IMR-90 (cell line): ENCODE measurements around the gene CAMTA1. TPM values are rescaled to one million over a fixed set of nuclear protein-coding genes. Genes with fewer than 3 reads are reported as not detected.

Source experiments
- ATAC-seq: fragments of 200-7000 bp; cut with Tn5 transposase; 2 replicates; pipeline ENCODE4 v1.9.1; 2020; ENCODE audit warnings: low read depth, mild to moderate bottlenecking, moderate library complexity
- BruUV-seq: library from RNA; stranded (reverse); fragments of 400-500 nt; replicated peaks from 2 replicates; lab custom pipeline; 2021; lab: Mats Ljungman, UMichigan
- CTCF ChIA-PET: fragments of 300-600 bp; formaldehyde crosslinking; extraction: SDS; loops from one replicate; lab custom pipeline; 2021; ENCODE audit warnings: antibody characterized with exemption; lab: Yijun Ruan, JAX
- POLR2A ChIA-PET: fragments of 300-600 bp; sonication (Branson Sonifier 250); formaldehyde crosslinking; loops from one replicate; lab custom pipeline; 2022; ENCODE audit warnings: antibody characterized with exemption; ENCODE audit not compliant: unreplicated experiment; lab: Charles Lee
- DNase-seq: peaks from one replicate; pipeline ENCODE4 v3.0.0; 2013
- H2AFZ ChIP-seq: replicated peaks from 2 replicates; pipeline ENCODE3; 2013; ENCODE audit warnings: low read length, mild to moderate bottlenecking; ENCODE audit not compliant: poor library complexity
- H2AK5ac ChIP-seq: 2 replicates; pipeline ENCODE4 v1.6.1; 2013; ENCODE audit warnings: low read depth, low read length, inconsistent platforms
- H2AK9ac ChIP-seq: replicated peaks from 2 replicates; pipeline ENCODE3; 2013; ENCODE audit warnings: mild to moderate bottlenecking, low read depth, low read length, moderate library complexity; ENCODE audit not compliant: poor library complexity
- H2BK120ac ChIP-seq: 2 replicates; pipeline ENCODE4 v1.6.1; 2013; ENCODE audit warnings: low read depth, low read length, inconsistent platforms
- H2BK15ac ChIP-seq: 3 replicates; pipeline ENCODE4 v1.6.1; 2013; ENCODE audit warnings: low read depth, low read length, inconsistent platforms
- H2BK20ac ChIP-seq: 2 replicates; pipeline ENCODE4 v1.6.1; 2013; ENCODE audit warnings: low read depth, mild to moderate bottlenecking, inconsistent platforms, low read length, moderate library complexity
- H2BK5ac ChIP-seq: 2 replicates; pipeline ENCODE4 v1.6.1; 2013; ENCODE audit warnings: mild to moderate bottlenecking, low read depth, low read length, inconsistent platforms; ENCODE audit not compliant: poor library complexity, severe bottlenecking
- H3K14ac ChIP-seq: replicated peaks from 2 replicates; pipeline ENCODE4 v1.6.1; 2013; ENCODE audit warnings: low read depth, low read length, inconsistent platforms
- H3K18ac ChIP-seq: 2 replicates; pipeline ENCODE4 v1.6.1; 2013; ENCODE audit warnings: low read depth, low read length, control low read depth
- H3K23ac ChIP-seq: 2 replicates; pipeline ENCODE4 v1.6.1; 2013; ENCODE audit warnings: low read depth, low read length, inconsistent platforms
- H3K27ac ChIP-seq: 2 replicates; pipeline ENCODE4 v1.5.1; 2013; ENCODE audit warnings: mild to moderate bottlenecking, control low read depth, low read length; ENCODE audit not compliant: insufficient read depth
- H3K27me3 ChIP-seq: 2 replicates; pipeline ENCODE4 v1.6.1; 2013; ENCODE audit warnings: low read length; ENCODE audit not compliant: control insufficient read depth, insufficient read depth
- H3K36me3 ChIP-seq: 2 replicates; pipeline ENCODE4 v1.6.1; 2013; ENCODE audit warnings: low read length, mixed read lengths; ENCODE audit not compliant: control insufficient read depth, insufficient read depth
- H3K4ac ChIP-seq: 2 replicates; pipeline ENCODE4 v1.6.1; 2013; ENCODE audit warnings: low read depth, low read length, inconsistent platforms
- H3K4me1 ChIP-seq: 2 replicates; pipeline ENCODE4 v1.6.1; 2013; ENCODE audit warnings: low read length, mixed read lengths; ENCODE audit not compliant: control insufficient read depth, insufficient read depth
- H3K4me2 ChIP-seq: 2 replicates; pipeline ENCODE4 v1.6.1; 2013; ENCODE audit warnings: low read depth, mild to moderate bottlenecking, control low read depth, low read length, moderate library complexity
- H3K4me3 ChIP-seq: 2 replicates; pipeline ENCODE4 v1.5.1; 2013; ENCODE audit warnings: low read depth, mild to moderate bottlenecking, control low read depth, low read length, moderate library complexity; ENCODE audit not compliant: insufficient read depth
- H3K56ac ChIP-seq: 2 replicates; pipeline ENCODE4 v1.6.1; 2013; ENCODE audit warnings: low read length, inconsistent platforms; ENCODE audit not compliant: insufficient read depth; ENCODE audit errors: extremely low read depth
- H3K79me1 ChIP-seq, 2 experiments: 2 replicates each; pipeline ENCODE4 v1.6.1; 2013; ENCODE audit warnings: low read length in 2 of 2, inconsistent platforms in 1 of 2, low read depth in 1 of 2
- H3K9ac ChIP-seq: 2 replicates; pipeline ENCODE4 v1.6.1; 2013; ENCODE audit warnings: low read depth, low read length, control low read depth
- H3K9me1 ChIP-seq: 2 replicates; pipeline ENCODE4 v1.6.1; 2013; ENCODE audit warnings: low read length, inconsistent platforms; ENCODE audit not compliant: insufficient read depth
- H3K9me3 ChIP-seq: 2 replicates; pipeline ENCODE4 v1.6.1; 2013; ENCODE audit warnings: low read length; ENCODE audit not compliant: control insufficient read depth, insufficient read depth
- H4K20me1 ChIP-seq: 2 replicates; pipeline ENCODE4 v1.6.1; 2013; ENCODE audit warnings: low read length, inconsistent platforms; ENCODE audit not compliant: insufficient read depth
- H4K5ac ChIP-seq: 2 replicates; pipeline ENCODE4 v1.6.1; 2013; ENCODE audit warnings: mild to moderate bottlenecking, low read depth, low read length, control low read depth
- H4K8ac ChIP-seq, 2 experiments: 2 replicates each; pipeline ENCODE4 v1.6.1; 2013; ENCODE audit warnings: low read depth in 2 of 2, low read length in 2 of 2, control low read depth in 1 of 2, inconsistent platforms in 1 of 2
- H4K91ac ChIP-seq: 2 replicates; pipeline ENCODE4 v1.6.1; 2013; ENCODE audit warnings: low read depth, low read length, inconsistent platforms; ENCODE audit not compliant: insufficient read depth
- MAZ ChIP-seq: IDR thresholded peaks from 2 replicates; pipeline ENCODE4 v1.6.1; 2012; ENCODE audit warnings: low read depth, mild to moderate bottlenecking, low read length, improper control_type of control experiment, moderate library complexity, borderline replicate concordance
- RAD21 ChIP-seq: IDR thresholded peaks from 2 replicates; pipeline ENCODE4 v1.6.1; 2012; ENCODE audit warnings: low read length, improper control_type of control experiment
- WGBS, 2 experiments: methylation state at CpG; one replicate each; pipeline versions ENCODE4 v1.1.5 to v1.1.7; 2013; ENCODE audit warnings: missing lambda C conversion rate in 2 of 2; ENCODE audit not compliant: insufficient read length in 1 of 2; ENCODE audit errors: extremely low coverage in 2 of 2; 5-methylcytosine and 5-hydroxymethylcytosine counted together
- dilution Hi-C: fragments of 300-500 bp; cut with HindIII; formaldehyde crosslinking; loops from one replicate; pipeline ENCODE4 v1.14.3; 2018; ENCODE audit warnings: low sequenced_read_pairs; ENCODE audit not compliant: unreplicated experiment
- in situ Hi-C: fragments of 300-500 bp; cut with MboI; formaldehyde crosslinking; loops from 3 replicates; pipeline ENCODE4 v1.14.3; 2019; ENCODE audit warnings: low sequenced_read_pairs, inconsistent platforms, mixed read lengths
- intact Hi-C: fragments of 100-400 bp; cut with micrococcal nuclease; formaldehyde crosslinking; loops from 2 replicates; pipeline ENCODE4 v1.10.0; 2022
- polyA plus RNA-seq, 3 experiments: library from polyadenylated mRNA; depleted of rRNA; stranded (reverse); fragments of >200 nt; gene quantifications; 2 replicates each; pipeline ENCODE4 v1.2.3, GENCODE V29; 2012; ENCODE audit warnings: low replicate concordance in 1 of 3
- total RNA-seq: library from RNA; depleted of rRNA; stranded (reverse); fragments of >200 nt; gene quantifications from 2 replicates; pipeline ENCODE4 v1.2.3, GENCODE V29; 2012

CAMTA1 gene
- total and polyA plus RNA-seq, 2 of the 4 experiments (the other 2 are of a cell fraction): 35.5 to 74.3 TPM

DNA sequence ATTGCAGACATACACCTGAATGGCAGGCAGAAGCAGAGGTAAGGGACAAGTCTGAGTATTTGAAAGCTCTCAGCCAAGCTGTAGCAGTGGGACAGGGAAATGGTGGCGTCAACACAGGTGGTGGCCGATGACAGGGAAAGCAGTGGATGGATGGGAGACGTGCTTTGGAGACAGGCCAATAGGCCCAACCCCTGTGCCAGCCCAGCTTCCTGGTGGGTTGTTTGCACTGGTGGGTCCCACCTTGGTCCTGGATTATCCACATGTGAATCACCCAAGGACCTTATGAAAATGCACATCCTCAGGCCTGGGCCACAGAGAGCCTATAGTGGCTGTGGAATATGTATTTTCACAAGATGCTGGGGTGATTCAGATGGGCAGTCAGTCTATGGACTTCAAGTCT, 782.1 kb downstream of the CAMTA1 start:
- H2BK15ac ChIP-seq: no peak overlapping the region
- WGBS, 2 experiments: 85% methylated on average over 2 of the region's 3 CpGs; no CpG with 5 or more reads in 1 of the 2 experiments
- H4K8ac ChIP-seq: no peak overlapping the region
- no peak overlapping the region for H2BK5ac ChIP-seq
- no peak for ATAC-seq
- H3K18ac ChIP-seq: no peak overlapping the region
- peaks cover 2% of the 10 kb centered on the region; the same call in 1 of the 2 replicates for H3K27me3 ChIP-seq
- no peak overlapping the region for H2BK120ac ChIP-seq
- H3K27ac ChIP-seq: no peak overlapping the region
- H3K9me3 ChIP-seq: no peaks in the 10 kb centered on the region
- H3K9ac ChIP-seq: no peak overlapping the region
- no TSS peak for BruUV-seq
- no peaks in the 10 kb centered on the region for H4K20me1 ChIP-seq
- H3K36me3 ChIP-seq: no peaks in the 10 kb centered on the region
- H3K56ac ChIP-seq: no peak overlapping the region
- H2AK5ac ChIP-seq: no peak overlapping the region
- no peak overlapping the region for H3K4me3 ChIP-seq
- no peak overlapping the region for H3K4ac ChIP-seq
- dilution Hi-C loops: no loop called here
- no peak overlapping the region for H4K91ac ChIP-seq
- CTCF ChIA-PET: no interaction called here
- H2AFZ ChIP-seq: no peak overlapping the region
- H3K79me1 ChIP-seq: no peaks in the 10 kb centered on the region
- no peak for TF ChIP-seq MAZ
- TF ChIP-seq RAD21: no peak
- DNase-seq: no peak
- H3K4me1 ChIP-seq: no peaks in the 10 kb centered on the region
- H3K4me2 ChIP-seq: no peak overlapping the region
- intact Hi-C loops: no loop called here
- H3K9me1 ChIP-seq: no peaks in the 10 kb centered on the region
- H2AK9ac ChIP-seq: no peak overlapping the region
- no peak overlapping the region for H3K23ac ChIP-seq
- H2BK20ac ChIP-seq: no peak overlapping the region
- no peak overlapping the region for H3K14ac ChIP-seq
- H4K5ac ChIP-seq: no peak overlapping the region
- POLR2A ChIA-PET: no interaction called here
- in situ Hi-C loops: no loop called here
